Activated CD4-positive, alpha-beta T cell treated with anti-CD3 and anti-CD28 coated beads for 36 hours (primary cell): Measurements from ENCODE around the gene HS1BP3. TPM values are rescaled to one million over a fixed set of nuclear protein-coding genes. Genes with fewer than 3 reads are reported as not detected.
A peak's percentile ranks its signal among the peaks of the same experiment; 100 is the strongest.

Source experiments
- ATAC-seq: fragments of 200-7000 bp; cut with Tn5 transposase; one replicate; pipeline ENCODE4 v1.10.0; 2021; ENCODE audit warnings: mild to moderate bottlenecking, moderate library complexity
- CTCF ChIA-PET: fragments of 350-600 bp; sonication (Branson Sonifier 250); formaldehyde crosslinking; loops from one replicate; lab custom pipeline; 2021; ENCODE audit warnings: antibody characterized with exemption; lab: Charles Lee
- POLR2A ChIA-PET: fragments of 350-600 bp; sonication (Branson Sonifier 250); formaldehyde crosslinking; loops from one replicate; lab custom pipeline; 2021; ENCODE audit warnings: antibody characterized with exemption, inconsistent platforms; lab: Charles Lee
- DNase-seq: peaks from one replicate; pipeline ENCODE4 v3.0.0-alpha.2; 2020
- H3K27ac Mint-ChIP-seq: one replicate; pipeline ENCODE4 v1.8.0; 2021; ENCODE audit warnings: mixed read lengths
- H3K27me3 Mint-ChIP-seq: one replicate; pipeline ENCODE4 v1.8.0; 2021; ENCODE audit warnings: mixed read lengths
- H3K36me3 Mint-ChIP-seq: one replicate; pipeline ENCODE4 v1.8.0; 2021; ENCODE audit warnings: low read depth, mixed read lengths
- H3K4me1 Mint-ChIP-seq: one replicate; pipeline ENCODE4 v1.8.0; 2021; ENCODE audit warnings: mixed read lengths
- H3K4me3 Mint-ChIP-seq: one replicate; pipeline ENCODE4 v1.8.0; 2021; ENCODE audit warnings: mild to moderate bottlenecking, moderate library complexity, mixed read lengths
- H3K9me3 Mint-ChIP-seq: one replicate; pipeline ENCODE4 v1.8.0; 2021; ENCODE audit warnings: low read depth, mixed read lengths
- intact Hi-C, 2 experiments: fragments of 100-400 bp; cut with DNase I in 1 of 2; cut with micrococcal nuclease in 1 of 2; formaldehyde crosslinking; loops; one replicate each; pipeline versions ENCODE4 v1.14.2 to v1.15.1; 2022 to 2024; cut with DNase I, micrococcal nuclease
- total RNA-seq, 2 experiments: library from RNA; stranded (reverse); gene quantifications; one replicate each; pipeline ENCODE4 v1.2.3, GENCODE V29; 2021

The HS1BP3 gene
- total RNA-seq, 2 experiments from 2014 or later: 6.2 to 7.1 TPM

- DNase-seq (no peak), ATAC-seq (no peak)
- intact Hi-C loops: loop anchor here in 1 of 2 experiments (5.0 kb wide), 2 partner anchors 660 to 1305 kb away; partner anchors contain the start of gene WDR35
- Mint-ChIP-seq H3K9me3 (no peaks in the 10 kb centered on the region), H3K36me3 (no peaks in the 10 kb centered on the region), H3K27ac (peak overlapping the region; percentile 4), H3K4me3 (no peak overlapping the region), H3K4me1 (peaks cover 22% of the 10 kb centered on the region), H3K27me3 (no peaks in the 10 kb centered on the region)
- CTCF ChIA-PET: interaction anchor here (0.5 to 2.9 kb wide), 9 partner anchors 8 to 256 kb away, joined by 3 to 36 read pairs (median 7); partner anchors contain the start of gene RHOB
- POLR2A ChIA-PET: no interaction called here
Measured at GRCh38 chr2:20652141-20652540, 1.2 kb upstream of the HS1BP3 start.

- CTCF ChIA-PET: interaction anchor here (0.5 to 2.9 kb wide), 20 partner anchors 9 to 417 kb away, joined by 3 to 36 read pairs (median 5); partner anchors contain the start of gene RHOB
- H3K9me3 Mint-ChIP-seq: no peaks in the 10 kb centered on the region
- peak overlapping the region; percentile 86 for H3K27ac Mint-ChIP-seq
- POLR2A ChIA-PET: interaction anchor here (1.7 kb wide), 1 partner anchor 205 kb away, joined by 9 read pairs; the partner anchor contains the start of gene RHOB
- no peaks in the 10 kb centered on the region for H3K36me3 Mint-ChIP-seq
- ATAC-seq: no peak
- peaks cover 22% of the 10 kb centered on the region for H3K4me1 Mint-ChIP-seq
- no peak for DNase-seq
- no peaks in the 10 kb centered on the region for H3K27me3 Mint-ChIP-seq
- intact Hi-C loops: loop anchor here (1.0 to 5.0 kb wide), 9 partner anchors 15 to 1304 kb away; partner anchors contain the start of genes GDF7 (in 1 of the 2), LAPTM4A (in 1 of the 2), PUM2 (in 1 of the 2) and RHOB (in 1 of the 2)
- H3K4me3 Mint-ChIP-seq: peak overlapping the region; percentile 78
Measured at GRCh38 chr2:20651731-20652099, 817 bp upstream of the HS1BP3 start.

GRCh38 chr2:20650393-20650876 lies 463 bp downstream of the HS1BP3 start:
- Mint-ChIP-seq H3K4me1 (peaks cover 22% of the 10 kb centered on the region), H3K9me3 (no peaks in the 10 kb centered on the region), H3K36me3 (no peaks in the 10 kb centered on the region), H3K27ac (peak overlapping the region; percentile 45), H3K4me3 (peak overlapping the region; percentile 78), H3K27me3 (no peaks in the 10 kb centered on the region)
- ChIA-PET POLR2A (interaction anchor here (1.1 to 1.7 kb wide), 3 partner anchors 172 to 239 kb away, joined by 3 to 9 read pairs (median 6); partner anchors contain the start of genes LDAH and RHOB), CTCF (interaction anchor here (0.7 to 2.9 kb wide), 19 partner anchors 8 to 325 kb away, joined by 3 to 36 read pairs (median 4); partner anchors contain the start of gene RHOB)
- intact Hi-C loops: loop anchor here (2.0 to 5.0 kb wide), 5 partner anchors 16 to 1303 kb away; partner anchors contain the start of genes GDF7 (in 1 of the 2), LAPTM4A (in 1 of the 2), TTC32 (in 1 of the 2) and WDR35 (in 1 of the 2)
- ATAC-seq: peak; percentile 8
- DNase-seq: peak; percentile 43

GRCh38 chr2:20649976-20650375 lies 922 bp downstream of the HS1BP3 start:
- H3K27ac Mint-ChIP-seq: peak overlapping the region; percentile 45

GRCh38 chr2:20649576-20649975 lies 1.3 kb downstream of the HS1BP3 start:
- no peaks in the 10 kb centered on the region for H3K9me3 Mint-ChIP-seq
- H3K4me1 Mint-ChIP-seq: peaks cover 22% of the 10 kb centered on the region
- peak overlapping the region; percentile 78 for H3K4me3 Mint-ChIP-seq
- no peak overlapping the region for H3K27ac Mint-ChIP-seq
- DNase-seq (no peak), ATAC-seq (no peak)
- CTCF ChIA-PET: interaction anchor here (0.7 to 2.9 kb wide), 5 partner anchors 150 to 238 kb away, joined by 3 to 12 read pairs (median 5); no protein-coding TSS in a partner anchor
- POLR2A ChIA-PET: interaction anchor here (1.1 kb wide), 1 partner anchor 238 kb away, joined by 3 read pairs; no protein-coding TSS in a partner anchor
- intact Hi-C loops: loop anchor here in 1 of 2 experiments (10.0 kb wide), 1 partner anchor 515 kb away; no protein-coding TSS in a partner anchor
- H3K27me3 Mint-ChIP-seq: no peaks in the 10 kb centered on the region
- H3K36me3 Mint-ChIP-seq: no peaks in the 10 kb centered on the region

More at GRCh38 chr2:20649976-20650375, 922 bp downstream of the HS1BP3 start:
- H3K36me3 Mint-ChIP-seq: no peaks in the 10 kb centered on the region
- ChIA-PET CTCF (interaction anchor here (0.7 to 2.9 kb wide), 13 partner anchors 8 to 324 kb away, joined by 3 to 36 read pairs (median 4); no protein-coding TSS in a partner anchor), POLR2A (interaction anchor here (1.1 to 1.7 kb wide), 3 partner anchors 172 to 239 kb away, joined by 3 to 9 read pairs (median 6); partner anchors contain the start of genes LDAH and RHOB)
- intact Hi-C loops: loop anchor here (2.0 to 10.0 kb wide), 6 partner anchors 17 to 1303 kb away; partner anchors contain the start of genes GDF7 (in 1 of the 2), LAPTM4A (in 1 of the 2), TTC32 (in 1 of the 2) and WDR35 (in 1 of the 2)
- ATAC-seq (no peak), DNase-seq (no peak)
- peaks cover 22% of the 10 kb centered on the region for H3K4me1 Mint-ChIP-seq
- no peaks in the 10 kb centered on the region for H3K27me3 Mint-ChIP-seq
- no peaks in the 10 kb centered on the region for H3K9me3 Mint-ChIP-seq
- peak overlapping the region; percentile 78 for H3K4me3 Mint-ChIP-seq

- DNase-seq (no peak), ATAC-seq (no peak)
- Mint-ChIP-seq H3K27ac (no peak overlapping the region), H3K36me3 (no peaks in the 10 kb centered on the region), H3K27me3 (no peaks in the 10 kb centered on the region), H3K9me3 (no peaks in the 10 kb centered on the region), H3K4me3 (no peak overlapping the region), H3K4me1 (peaks cover 22% of the 10 kb centered on the region)
- POLR2A ChIA-PET: interaction anchor here (0.6 to 0.9 kb wide), 2 partner anchors 202 to 543 kb away, joined by 3 read pairs; partner anchors contain the start of gene RHOB
- intact Hi-C loops: loop anchor here in 1 of 2 experiments (10.0 kb wide), 1 partner anchor 514 kb away; no protein-coding TSS in a partner anchor
- CTCF ChIA-PET: interaction anchor here (0.6 to 2.6 kb wide), 5 partner anchors 12 to 205 kb away, joined by 3 to 12 read pairs (median 7); partner anchors contain the start of gene RHOB
Measured at GRCh38 chr2:20648831-20649230, 2.1 kb downstream of the HS1BP3 start.

- intact Hi-C loops: loop anchor here in 1 of 2 experiments (10.0 kb wide), 1 partner anchor 513 kb away; no protein-coding TSS in a partner anchor
- CTCF ChIA-PET: interaction anchor here (0.7 to 1.5 kb wide), 3 partner anchors 198 to 204 kb away, joined by 5 to 7 read pairs (median 7); partner anchors contain the start of gene RHOB
- Mint-ChIP-seq H3K27me3 (no peaks in the 10 kb centered on the region), H3K4me1 (peaks cover 22% of the 10 kb centered on the region), H3K36me3 (no peaks in the 10 kb centered on the region), H3K9me3 (no peaks in the 10 kb centered on the region), H3K4me3 (no peak overlapping the region), H3K27ac (no peak overlapping the region)
- no peak for ATAC-seq
- no peak for DNase-seq
- POLR2A ChIA-PET: interaction anchor here (0.6 to 0.9 kb wide), 2 partner anchors 201 to 543 kb away, joined by 3 read pairs; partner anchors contain the start of gene RHOB
Measured at GRCh38 chr2:20648206-20648605, 2.7 kb downstream of the HS1BP3 start.

- no peaks in the 10 kb centered on the region for H3K27me3 Mint-ChIP-seq
- H3K36me3 Mint-ChIP-seq: no peaks in the 10 kb centered on the region
- ChIA-PET POLR2A (interaction anchor here (0.9 kb wide), 1 partner anchor 201 kb away, joined by 3 read pairs; the partner anchor contains the start of gene RHOB), CTCF (interaction anchor here (1.4 to 1.5 kb wide), 2 partner anchors 197 to 201 kb away, joined by 5 to 7 read pairs; partner anchors contain the start of gene RHOB)
- peaks cover 22% of the 10 kb centered on the region for H3K4me1 Mint-ChIP-seq
- no peak for ATAC-seq
- H3K4me3 Mint-ChIP-seq: no peak overlapping the region
- DNase-seq: no peak
- H3K27ac Mint-ChIP-seq: no peak overlapping the region
- intact Hi-C loops: loop anchor here in 1 of 2 experiments (10.0 kb wide), 1 partner anchor 513 kb away; no protein-coding TSS in a partner anchor
- no peaks in the 10 kb centered on the region for H3K9me3 Mint-ChIP-seq
Measured at GRCh38 chr2:20647738-20648137, 3.2 kb downstream of the HS1BP3 start.

GRCh38 chr2:20647211-20647610 lies 3.7 kb downstream of the HS1BP3 start:
- no peak for ATAC-seq
- no peaks in the 10 kb centered on the region for H3K27me3 Mint-ChIP-seq
- no peak overlapping the region for H3K27ac Mint-ChIP-seq
- no peak overlapping the region for H3K4me3 Mint-ChIP-seq
- no peaks in the 10 kb centered on the region for H3K9me3 Mint-ChIP-seq
- intact Hi-C loops: loop anchor here in 1 of 2 experiments (10.0 kb wide), 1 partner anchor 512 kb away; no protein-coding TSS in a partner anchor
- CTCF ChIA-PET: no interaction called here
- DNase-seq: no peak
- H3K36me3 Mint-ChIP-seq: no peaks in the 10 kb centered on the region
- POLR2A ChIA-PET: no interaction called here
- H3K4me1 Mint-ChIP-seq: peaks cover 22% of the 10 kb centered on the region

- no peaks in the 10 kb centered on the region for H3K36me3 Mint-ChIP-seq
- DNase-seq (no peak), ATAC-seq (no peak)
- intact Hi-C loops: loop anchor here in 1 of 2 experiments (10.0 kb wide), 1 partner anchor 512 kb away; no protein-coding TSS in a partner anchor
- H3K9me3 Mint-ChIP-seq: no peaks in the 10 kb centered on the region
- peaks cover 17% of the 10 kb centered on the region for H3K4me1 Mint-ChIP-seq
- POLR2A ChIA-PET: no interaction called here
- CTCF ChIA-PET: interaction anchor here (0.7 kb wide), 1 partner anchor 235 kb away, joined by 3 read pairs; no protein-coding TSS in a partner anchor
- no peaks in the 10 kb centered on the region for H3K27me3 Mint-ChIP-seq
- no peak overlapping the region for H3K4me3 Mint-ChIP-seq
- no peak overlapping the region for H3K27ac Mint-ChIP-seq
Measured at GRCh38 chr2:20646446-20646845, 4.5 kb downstream of the HS1BP3 start.
